NCI-H345 treated with DMSO at 0.1 percent for 48 hours (cell line): ENCODE data around the gene TES.
"Not testable (repeated sequence)": the region's sequence is repeated elsewhere in the genome, so short reads cannot be mapped to it uniquely, and the experiment has no call there.

Source experiments
- DNase-seq: peaks from one replicate; lab custom pipeline; 2025; ENCODE audit not compliant: unreplicated experiment; lab: John Stamatoyannopoulos, UW

Gene TES

GRCh38 chr7:116210345-116211005, at the start of gene TES:
TES (plus strand) TSS chr7:116210539; CDS start chr7:116210708, 169 bp downstream.
- peak; percentile 71 for DNase-seq

GRCh38 chr7:116161728-116162127, 48.6 kb upstream of the TES start:
- no peak for DNase-seq

GRCh38 chr7:116162254-116162653, 48.1 kb upstream of the TES start:
- DNase-seq = no peak

- no peak for DNase-seq
Measured at GRCh38 chr7:116162992-116163391, 47.3 kb upstream of the TES start.

GRCh38 chr7:116164552-116165306, 45.6 kb upstream of the TES start:
- no peak for DNase-seq

- no peak for DNase-seq
Measured at GRCh38 chr7:116165717-116166116, 44.6 kb upstream of the TES start.

- DNase-seq = no peak
Measured at GRCh38 chr7:116166156-116166555, 44.2 kb upstream of the TES start.

GRCh38 chr7:116167177-116167576, 43.2 kb upstream of the TES start:
- no peak for DNase-seq

- no peak for DNase-seq
Measured at GRCh38 chr7:116169060-116169459, 41.3 kb upstream of the TES start.

- DNase-seq = peak; percentile 14
Measured at GRCh38 chr7:116170180-116170579, 40.2 kb upstream of the TES start.

- DNase-seq = no peak
Measured at GRCh38 chr7:116171094-116171493, 39.2 kb upstream of the TES start.

GRCh38 chr7:116172353-116172752, 38.0 kb upstream of the TES start:
- DNase-seq = no peak

GRCh38 chr7:116173051-116174028, 37.0 kb upstream of the TES start:
- DNase-seq = peak; percentile 41

GRCh38 chr7:116175095-116175494, 35.2 kb upstream of the TES start:
- not testable (repeated sequence) for DNase-seq

- no peak for DNase-seq
Measured at GRCh38 chr7:116176226-116176625, 34.1 kb upstream of the TES start.

- DNase-seq = no peak
Measured at GRCh38 chr7:116177009-116177408, 33.3 kb upstream of the TES start.

GRCh38 chr7:116180302-116180701, 30.0 kb upstream of the TES start:
- DNase-seq = peak; percentile 15

GRCh38 chr7:116182023-116182422, 28.3 kb upstream of the TES start:
- DNase-seq = no peak

GRCh38 chr7:116185450-116185849, 24.9 kb upstream of the TES start:
- DNase-seq = no peak

- no peak for DNase-seq
Measured at GRCh38 chr7:116185956-116186355, 24.4 kb upstream of the TES start.

- no peak for DNase-seq
Measured at GRCh38 chr7:116187400-116187799, 22.9 kb upstream of the TES start.
